HG03520 (cell line): ENCODE measurements around the gene ZNF3.

Experiments used
- ATAC-seq: cut with Tn5 transposase; IDR thresholded peaks from one replicate; pipeline ENCODE4 v1.9.1; 2021; ENCODE audit warnings: mild to moderate bottlenecking, moderate library complexity; ENCODE audit not compliant: unreplicated experiment

ZNF3 gene

GRCh38 chr7:100059251-100059739, 22.2 kb downstream of the ZNF3 start:
- ATAC-seq: no peak

GRCh38 chr7:100057006-100057405, 24.5 kb downstream of the ZNF3 start:
- ATAC-seq: no peak

- ATAC-seq: no peak
Measured at GRCh38 chr7:100053215-100053614, 28.3 kb downstream of the ZNF3 start.

- no peak for ATAC-seq
Measured at GRCh38 chr7:100051611-100052010, 29.9 kb downstream of the ZNF3 start.

GRCh38 chr7:100049441-100050291, 31.9 kb downstream of the ZNF3 start, which contains the start of gene ZSCAN21:
Gene ZSCAN21, plus strand, starts transcription at chr7:100049774. Its CDS starts 7,233 bp downstream, at chr7:100057007.
- peak; percentile 77 for ATAC-seq

GRCh38 chr7:100048680-100049079, 32.8 kb downstream of the ZNF3 start:
- no peak for ATAC-seq

GRCh38 chr7:100044718-100045117, 36.8 kb downstream of the ZNF3 start:
- ATAC-seq: no peak

- no peak for ATAC-seq
Measured at GRCh38 chr7:100040575-100040974, 40.9 kb downstream of the ZNF3 start.

- ATAC-seq: no peak
Measured at GRCh38 chr7:100038326-100038725, 43.2 kb downstream of the ZNF3 start.

GRCh38 chr7:100035876-100036275, 45.6 kb downstream of the ZNF3 start:
- no peak for ATAC-seq

GRCh38 chr7:100034871-100035510, 46.5 kb downstream of the ZNF3 start:
- no peak for ATAC-seq

- ATAC-seq: no peak
Measured at GRCh38 chr7:100033526-100033925, 48.0 kb downstream of the ZNF3 start.

GRCh38 chr7:100029596-100029995, 51.9 kb downstream of the ZNF3 start:
- ATAC-seq: no peak

- ATAC-seq: no peak
Measured at GRCh38 chr7:100027197-100027596, 54.3 kb downstream of the ZNF3 start.

GRCh38 chr7:100024020-100024619, 57.4 kb downstream of the ZNF3 start:
- no peak for ATAC-seq

GRCh38 chr7:100023526-100023925, 58.0 kb downstream of the ZNF3 start:
- no peak for ATAC-seq

GRCh38 chr7:100022621-100023020, 58.9 kb downstream of the ZNF3 start:
- no peak for ATAC-seq

GRCh38 chr7:100021297-100021696, 60.2 kb downstream of the ZNF3 start:
- ATAC-seq: no peak
